Kidney tubule cell (primary cell): ENCODE measurements around the gene SSBP3.
A peak's percentile ranks its signal among the peaks of the same experiment; 100 is the strongest.
"Not testable (repeated sequence)": the region's sequence is repeated elsewhere in the genome, so short reads cannot be mapped to it uniquely, and the experiment has no call there.

Source experiments
- DNase-seq: peaks from one replicate; pipeline ENCODE4 v3.0.0-alpha.2; 2018; ENCODE audit warnings: low spot score

SSBP3 gene

GRCh38 chr1:54392401-54392800 is 13.8 kb downstream of the SSBP3 start:
- no peak for DNase-seq

- DNase-seq, result no peak
Measured at GRCh38 chr1:54391450-54392209, 14.6 kb downstream of the SSBP3 start.

- no peak for DNase-seq
Measured at GRCh38 chr1:54390655-54391054, 15.5 kb downstream of the SSBP3 start.

- not testable (repeated sequence) for DNase-seq
Measured at GRCh38 chr1:54389608-54390007, 16.6 kb downstream of the SSBP3 start.

- no peak for DNase-seq
Measured at GRCh38 chr1:54387419-54387818, 18.8 kb downstream of the SSBP3 start.

GRCh38 chr1:54385727-54386022 is 20.5 kb downstream of the SSBP3 start:
- DNase-seq, result no peak

- DNase-seq, result peak; percentile 18
Measured at GRCh38 chr1:54384918-54385726, 21.1 kb downstream of the SSBP3 start.

- no peak for DNase-seq
Measured at GRCh38 chr1:54384471-54384870, 21.7 kb downstream of the SSBP3 start.

- no peak for DNase-seq
Measured at GRCh38 chr1:54381524-54381923, 24.7 kb downstream of the SSBP3 start.

- DNase-seq, result peak; percentile 15
Measured at GRCh38 chr1:54380290-54380882, 25.8 kb downstream of the SSBP3 start.

- no peak for DNase-seq
Measured at GRCh38 chr1:54379555-54380289, 26.5 kb downstream of the SSBP3 start.

GRCh38 chr1:54378874-54379554 is 27.2 kb downstream of the SSBP3 start:
- DNase-seq, result no peak

GRCh38 chr1:54378157-54378873 is 27.9 kb downstream of the SSBP3 start:
- no peak for DNase-seq

- DNase-seq, result peak; percentile 56
Measured at GRCh38 chr1:54377040-54377691, 29.0 kb downstream of the SSBP3 start.

GRCh38 chr1:54376430-54377039 is 29.7 kb downstream of the SSBP3 start:
- DNase-seq, result peak; percentile 28

GRCh38 chr1:54375712-54376429 is 30.3 kb downstream of the SSBP3 start:
- DNase-seq, result no peak

- DNase-seq, result no peak
Measured at GRCh38 chr1:54375298-54375697, 30.9 kb downstream of the SSBP3 start.

GRCh38 chr1:54374766-54375165 is 31.4 kb downstream of the SSBP3 start:
- no peak for DNase-seq

- DNase-seq, result no peak
Measured at GRCh38 chr1:54372978-54373377, 33.2 kb downstream of the SSBP3 start.

GRCh38 chr1:54371942-54372275 is 34.3 kb downstream of the SSBP3 start:
- DNase-seq, result peak; percentile 89
